Occipital lobe (tissue), 2 donors: ENCODE results near the gene ALPK3. TPM values are rescaled to one million over a fixed set of nuclear protein-coding genes. Genes with fewer than 3 reads are reported as not detected.

Experiments used
- DNase-seq: peaks from one replicate; lab custom pipeline; 2025; lab: John Stamatoyannopoulos, UW
- total RNA-seq: library from RNA; depleted of rRNA; stranded (reverse); fragments of >200 nt; gene quantifications from one replicate; pipeline ENCODE4 v1.2.3, GENCODE V29; 2014

The ALPK3 gene
- total RNA-seq, 1 donor from 2014 or later = 1.6 TPM

GRCh38 chr15:84799511-84800187 lies 17.5 kb upstream of the ALPK3 start:
- DNase-seq = no peak

DNA sequence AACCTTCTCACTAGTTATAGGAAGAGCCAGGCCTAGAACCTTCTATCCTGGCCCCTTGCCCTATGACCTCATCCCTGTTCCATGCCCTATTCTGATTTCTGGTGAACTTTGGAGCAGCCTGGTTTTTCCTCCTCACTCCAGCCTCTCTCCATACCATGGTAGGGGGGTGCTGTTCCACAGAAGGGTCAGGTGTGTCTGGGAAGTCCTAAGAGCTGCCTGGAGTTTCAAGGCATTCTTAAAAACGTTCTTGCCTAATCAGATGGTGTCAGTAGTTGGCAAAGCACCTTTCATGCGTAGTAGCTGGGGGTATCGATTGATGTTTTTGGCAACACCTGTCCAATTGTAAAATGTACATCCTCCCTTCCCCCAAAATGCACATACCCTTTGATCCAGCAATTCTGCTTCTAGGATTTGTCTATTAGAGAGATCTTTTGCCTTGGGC lies 16.8 kb upstream of the ALPK3 start:
- DNase-seq = no peak

- DNase-seq = no peak
Observed at GRCh38 chr15:84804005-84804900, 12.9 kb upstream of the ALPK3 start.

GRCh38 chr15:84805221-84805620 lies 11.9 kb upstream of the ALPK3 start:
- no peak for DNase-seq

DNA sequence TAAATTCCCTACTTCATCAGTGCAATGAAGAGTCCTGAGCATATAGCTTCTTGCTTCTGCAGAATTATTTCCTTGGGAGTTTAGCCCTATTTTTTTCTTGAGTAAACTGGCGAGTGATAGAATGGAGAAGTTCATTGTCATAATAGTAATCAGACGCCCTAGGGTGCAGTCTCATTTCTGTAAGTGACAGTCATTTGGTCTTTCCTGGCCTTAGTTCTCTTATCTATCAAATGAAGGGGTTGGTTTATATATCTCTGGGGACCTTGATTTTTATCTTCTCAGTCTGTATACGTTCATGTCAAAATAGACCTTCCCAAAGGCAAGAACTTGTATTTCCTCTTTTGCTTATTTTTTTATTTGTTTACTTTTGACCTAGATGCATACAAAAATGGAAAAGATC lies 9.9 kb upstream of the ALPK3 start:
- DNase-seq = no peak

- no peak for DNase-seq
Observed at GRCh38 chr15:84810073-84810840, 6.9 kb upstream of the ALPK3 start.

DNA sequence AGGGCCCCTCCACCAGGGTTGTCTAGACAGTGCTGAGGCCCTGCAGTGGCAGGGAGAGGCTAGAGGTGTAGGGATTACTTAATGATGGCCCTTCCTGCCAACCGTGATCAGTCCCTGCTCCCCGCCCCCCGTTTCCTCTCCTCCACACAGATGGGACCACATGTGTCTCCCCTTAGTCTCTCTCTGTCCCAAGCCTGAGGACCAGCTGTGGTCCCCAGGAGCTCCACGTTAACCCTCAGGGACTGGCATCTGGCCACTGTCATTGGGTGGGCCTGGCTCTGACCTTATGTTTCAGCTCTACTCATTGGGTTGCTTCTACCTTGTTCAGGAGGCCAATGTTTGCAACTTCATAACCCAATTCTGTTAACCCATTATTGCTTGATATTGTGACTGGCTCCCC lies 6.0 kb upstream of the ALPK3 start:
- no peak for DNase-seq

DNA sequence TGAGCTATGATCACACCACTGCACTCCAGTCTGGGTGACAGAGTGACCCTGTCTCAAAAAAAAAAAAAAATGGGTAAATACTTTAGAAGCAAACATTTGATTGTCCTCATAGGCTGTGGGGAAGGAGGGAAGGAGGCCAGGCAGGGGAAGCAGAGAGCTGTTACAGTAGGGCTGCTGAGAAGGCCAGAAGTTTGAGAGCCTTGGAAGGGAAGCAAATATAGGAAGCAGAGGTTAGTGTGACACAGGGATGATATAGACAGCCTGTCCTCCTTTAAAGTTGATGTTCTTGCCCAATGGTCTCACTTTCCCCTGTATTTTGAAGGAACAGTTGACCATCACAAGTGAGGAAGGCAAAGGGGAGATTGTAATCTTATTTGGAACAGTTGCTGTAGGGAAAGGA lies 5.3 kb upstream of the ALPK3 start:
- DNase-seq = no peak

DNA sequence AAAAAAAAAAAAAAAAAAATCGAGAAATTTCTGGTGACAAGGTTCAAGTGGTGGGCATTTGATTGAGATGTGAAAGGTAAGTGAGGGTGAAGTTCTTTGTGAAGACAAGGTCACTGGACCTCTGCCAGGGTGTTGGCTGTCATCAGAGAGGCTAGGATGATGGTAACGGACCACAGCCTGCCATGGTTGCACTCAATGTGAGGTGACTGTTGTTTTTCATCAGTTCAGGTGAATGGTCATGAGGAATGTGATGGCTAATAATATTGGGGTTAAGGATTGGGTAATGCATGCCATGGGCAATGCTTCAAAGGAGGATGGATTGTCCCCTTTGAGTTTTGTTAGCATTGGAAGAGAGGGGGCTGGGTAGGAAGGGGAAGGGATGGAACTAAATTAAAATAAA lies 4.3 kb upstream of the ALPK3 start:
- DNase-seq = no peak

GRCh38 chr15:84813435-84813834 lies 3.7 kb upstream of the ALPK3 start:
- DNase-seq = no peak

DNA sequence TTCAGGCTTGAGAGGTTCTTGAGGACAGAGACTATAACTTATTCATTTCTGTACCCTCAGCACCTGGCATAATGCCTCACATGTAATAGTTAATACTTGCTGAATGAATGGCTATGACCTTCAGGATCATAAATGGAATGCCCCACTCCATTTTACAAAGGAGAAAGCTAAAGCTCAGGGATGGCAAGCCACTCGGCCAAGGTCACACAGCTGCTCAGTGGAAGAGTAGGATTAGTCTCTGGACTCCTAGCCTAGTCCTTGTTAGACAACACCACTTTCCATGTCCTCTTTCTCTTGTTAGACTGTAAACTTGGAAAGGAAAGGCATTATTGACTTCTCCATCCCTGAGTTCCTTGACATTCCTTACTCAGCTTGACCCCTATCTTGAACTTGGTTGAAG lies 3.2 kb upstream of the ALPK3 start:
- no peak for DNase-seq

- no peak for DNase-seq
Observed at GRCh38 chr15:84814916-84815315, 2.2 kb upstream of the ALPK3 start.

- DNase-seq = no peak
Observed at GRCh38 chr15:84817466-84818081, 418 bp downstream of the ALPK3 start.

- DNase-seq = no peak
Observed at GRCh38 chr15:84818261-84819131, 1.3 kb downstream of the ALPK3 start.

GRCh38 chr15:84819291-84819768 lies 2.2 kb downstream of the ALPK3 start:
- DNase-seq = no peak

DNA sequence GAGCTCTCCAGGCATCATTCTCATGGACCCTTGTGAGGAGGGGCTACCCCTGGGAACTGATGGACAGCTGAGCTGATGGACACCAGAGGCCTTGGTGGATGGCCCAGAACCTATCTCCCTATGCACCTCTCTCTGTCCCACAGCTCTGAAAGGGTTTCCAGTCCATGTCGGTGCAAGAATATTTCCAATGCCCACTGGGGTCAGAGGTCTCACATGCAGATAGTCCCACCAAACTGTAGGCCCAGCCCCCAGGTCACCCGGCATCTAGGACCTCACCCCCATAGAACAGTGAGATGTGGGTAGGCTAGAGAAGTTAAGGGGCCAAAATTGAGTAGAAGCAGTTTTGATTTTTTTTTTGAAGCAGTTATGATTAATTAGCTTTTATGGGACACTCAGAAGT lies 2.6 kb downstream of the ALPK3 start:
- no peak for DNase-seq

DNA sequence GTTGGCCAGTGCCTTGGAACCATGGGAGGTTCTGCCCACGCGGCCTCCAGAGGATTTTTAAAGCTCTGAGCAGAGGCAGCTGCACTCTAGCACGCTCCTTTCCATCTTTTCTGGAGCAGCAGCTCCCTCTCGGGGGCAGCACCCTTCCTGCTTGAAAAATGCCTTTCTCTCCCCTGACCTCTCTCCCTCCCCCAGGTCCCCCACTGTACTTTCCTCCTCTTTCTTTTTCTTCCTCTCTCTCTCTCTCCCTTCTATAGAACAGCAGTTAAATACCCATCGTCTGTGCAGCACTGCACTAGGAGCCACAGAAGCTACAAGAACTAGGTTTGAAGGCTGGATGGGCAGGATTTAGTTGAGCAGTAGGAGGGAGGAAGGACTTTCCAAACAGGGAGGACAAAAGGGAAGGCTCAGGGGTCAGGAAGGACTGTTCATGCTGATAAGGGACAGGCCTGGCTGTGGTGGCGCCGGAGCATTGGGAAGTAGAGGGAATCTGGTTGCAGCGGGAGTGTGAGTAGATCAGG lies 4.4 kb downstream of the ALPK3 start:
- DNase-seq = no peak

GRCh38 chr15:84822653-84823281 lies 5.6 kb downstream of the ALPK3 start:
- no peak for DNase-seq

DNA sequence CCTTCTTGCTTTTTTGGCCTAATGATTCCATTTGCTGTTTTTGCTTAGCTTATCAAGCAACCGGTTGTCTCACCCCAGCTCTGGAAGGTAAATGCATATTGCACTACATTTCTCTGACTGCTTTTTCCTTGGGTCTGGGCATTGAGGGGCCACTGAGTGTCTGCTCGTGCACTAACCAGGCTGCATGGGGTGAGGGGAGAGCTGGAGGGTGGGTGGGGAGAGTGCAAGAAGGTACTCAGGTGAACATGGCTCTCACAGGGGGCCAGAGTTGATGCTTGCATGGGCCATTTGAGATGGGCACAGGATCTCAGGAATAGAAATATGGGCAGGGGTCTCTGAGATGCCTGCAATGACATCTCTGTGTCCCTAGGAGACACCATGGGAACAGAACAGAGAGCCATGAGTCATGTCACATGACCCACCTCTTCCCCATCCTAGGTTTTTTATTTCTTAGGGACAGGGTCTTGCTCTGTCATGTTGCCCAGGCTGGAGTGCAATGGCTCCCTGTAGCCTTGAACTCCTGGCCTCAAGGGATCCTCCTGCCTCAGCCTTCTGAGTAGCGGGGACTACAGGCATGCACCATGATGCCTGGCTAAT lies 6.2 kb downstream of the ALPK3 start:
- DNase-seq = no peak
